Measurements from ENCODE around the gene CAPS2. TPM values are rescaled to one million over a fixed set of nuclear protein-coding genes. Genes with fewer than 3 reads are reported as not detected.

CAPS2 gene
- total RNA-seq, 2 donors from 2014 or later = 3.6 to 16.9 TPM

DNA sequence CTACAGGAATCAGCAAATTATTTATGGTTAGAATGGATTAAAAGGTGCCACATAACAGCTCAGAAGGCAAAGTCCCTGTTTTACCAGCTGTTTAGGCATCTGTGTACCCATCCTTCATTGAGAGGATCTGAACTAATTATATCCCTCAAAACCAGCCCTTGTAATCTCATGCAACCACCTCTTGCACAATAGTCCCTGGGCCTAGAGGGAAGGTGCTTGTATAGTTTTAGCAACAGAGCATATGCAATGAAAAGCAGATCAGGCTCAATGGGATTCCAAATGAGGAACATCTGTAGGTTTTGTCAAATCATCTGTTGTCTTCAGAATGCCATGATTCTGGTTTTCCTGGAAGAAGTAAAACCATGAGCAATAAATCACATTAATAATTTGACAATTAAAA lies 34.8 kb upstream of the CAPS2 start:
- H3K27me3 ChIP-seq = no peaks in the 10 kb centered on the region
- DNase-seq (no peak), ATAC-seq (no peak)
- no peak overlapping the region for H3K27ac ChIP-seq
- intact Hi-C loops (cut with DNase I) = no loop called here
- no peaks in the 10 kb centered on the region for H3K9me3 ChIP-seq
- H3K4me3 ChIP-seq = no peak overlapping the region
- no peaks in the 10 kb centered on the region for H3K36me3 ChIP-seq (replicated peaks in 1 of 2; ENCODE audit: insufficient read depth in 1 of 2, low read depth in 2 of 2)
- TF ChIP-seq POLR2A (IDR thresholded peaks at IDR 0.05) (no peak), CTCF (IDR thresholded peaks at IDR 0.05) (no peak)
- H3K4me1 ChIP-seq = no peaks in the 10 kb centered on the region

- H3K9me3 ChIP-seq = no peaks in the 10 kb centered on the region
- intact Hi-C loops (cut with DNase I) = no loop called here
- H3K36me3 ChIP-seq (replicated peaks in 1 of 2; ENCODE audit: insufficient read depth in 1 of 2, low read depth in 2 of 2) = no peaks in the 10 kb centered on the region
- H3K27ac ChIP-seq = no peak overlapping the region
- H3K27me3 ChIP-seq = no peaks in the 10 kb centered on the region
- ATAC-seq = no peak
- DNase-seq = no peak
- no peak for TF ChIP-seq POLR2A (IDR thresholded peaks at IDR 0.05)
- no peak for TF ChIP-seq CTCF (IDR thresholded peaks at IDR 0.05)
- 44 to 65% methylated on average over 1 of the region's 1 CpG for WGBS, 2 donors
- no peak overlapping the region for H3K4me3 ChIP-seq
- no peaks in the 10 kb centered on the region for H3K4me1 ChIP-seq
Observed at GRCh38 chr12:75361408-75361807, 31.3 kb upstream of the CAPS2 start.

DNA sequence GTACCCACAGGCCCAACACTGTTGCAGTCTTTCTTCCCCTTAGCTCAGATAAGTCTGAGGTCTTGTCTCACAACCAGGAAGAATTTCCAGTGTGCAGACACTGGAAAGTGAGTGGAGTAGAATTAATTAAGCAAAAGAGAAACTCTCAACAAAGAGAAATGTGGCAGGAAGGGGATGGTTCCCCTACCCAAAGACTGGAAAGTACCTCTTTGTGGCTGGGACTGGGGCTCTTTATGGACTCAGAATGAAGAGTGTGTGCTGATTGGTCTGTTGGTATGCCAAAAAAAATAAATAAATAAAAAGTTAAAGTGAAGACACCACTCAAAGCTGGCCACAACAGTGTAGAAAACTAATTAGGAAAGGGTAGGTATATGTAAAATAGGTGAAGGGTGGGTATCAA lies 30.8 kb upstream of the CAPS2 start:
- Histone ChIP-seq H3K27me3 (no peaks in the 10 kb centered on the region), H3K4me3 (no peak overlapping the region), H3K4me1 (no peaks in the 10 kb centered on the region), H3K36me3 (replicated peaks in 1 of 2; ENCODE audit: insufficient read depth in 1 of 2, low read depth in 2 of 2) (no peaks in the 10 kb centered on the region), H3K27ac (no peak overlapping the region), H3K9me3 (no peaks in the 10 kb centered on the region)
- DNase-seq (no peak), ATAC-seq (no peak)
- intact Hi-C loops (cut with DNase I) = no loop called here
- TF ChIP-seq POLR2A (IDR thresholded peaks at IDR 0.05) (no peak), CTCF (IDR thresholded peaks at IDR 0.05) (no peak)

- Histone ChIP-seq H3K27me3 (no peaks in the 10 kb centered on the region), H3K4me3 (no peak overlapping the region), H3K36me3 (replicated peaks in 1 of 2; ENCODE audit: insufficient read depth in 1 of 2, low read depth in 2 of 2) (no peaks in the 10 kb centered on the region), H3K9me3 (peaks cover 0 to 5% (median 0%) of the 10 kb centered on the region in 3 donors), H3K27ac (no peak overlapping the region), H3K4me1 (no peaks in the 10 kb centered on the region)
- intact Hi-C loops (cut with DNase I) = no loop called here
- TF ChIP-seq POLR2A (IDR thresholded peaks at IDR 0.05) = no peak
- no peak for TF ChIP-seq CTCF (IDR thresholded peaks at IDR 0.05)
- no peak for ATAC-seq
- no peak for DNase-seq
Observed at GRCh38 chr12:75354011-75354410, 23.9 kb upstream of the CAPS2 start.

- WGBS, 2 donors = 87 to 91% methylated on average over 2 of the region's 2 CpGs
- Histone ChIP-seq H3K27me3 (no peaks in the 10 kb centered on the region), H3K9me3 (peaks cover 0 to 5% (median 0%) of the 10 kb centered on the region in 3 donors), H3K4me3 (no peak overlapping the region), H3K36me3 (replicated peaks in 1 of 2; ENCODE audit: insufficient read depth in 1 of 2, low read depth in 2 of 2) (no peaks in the 10 kb centered on the region), H3K27ac (no peak overlapping the region), H3K4me1 (no peaks in the 10 kb centered on the region)
- no peak for DNase-seq
- no peak for ATAC-seq
- TF ChIP-seq CTCF (IDR thresholded peaks at IDR 0.05) = no peak
- TF ChIP-seq POLR2A (IDR thresholded peaks at IDR 0.05) = no peak
- intact Hi-C loops (cut with DNase I) = no loop called here
Observed at GRCh38 chr12:75350413-75350812, 20.3 kb upstream of the CAPS2 start.
